ENCODE results near the gene SSH2. TPM values are rescaled to one million over a fixed set of nuclear protein-coding genes. Genes with fewer than 3 reads are reported as not detected.
"Not testable (repeated sequence)": the region's sequence is repeated elsewhere in the genome, so short reads cannot be mapped to it uniquely, and the experiment has no call there.

SSH2 gene
- polyA plus RNA-seq, 1 donor from 2014 or later, result 16.6 TPM

GRCh38 chr17:29905086-29905878 lies 24.7 kb downstream of the SSH2 start:
- no peak overlapping the region for H3K27ac ChIP-seq (ENCODE audit: low read length)
- TF ChIP-seq SMC3 (conservative IDR thresholded peaks at IDR 0.05; ENCODE audit: poor library complexity) (no peak), EP300 (conservative IDR thresholded peaks at IDR 0.05; ENCODE audit: poor library complexity, severe bottlenecking) (no peak)
- H3K4me3 ChIP-seq (ENCODE audit: low read length), result no peak overlapping the region
- no peaks in the 10 kb centered on the region for H3K9me2 ChIP-seq (ENCODE audit: insufficient read depth, low read length)
- H3K36me3 ChIP-seq (ENCODE audit: insufficient read depth, low read length), result peaks cover 4% of the 10 kb centered on the region
- H3F3A ChIP-seq (ENCODE audit: insufficient read depth, low read length, poor library complexity, severe bottlenecking), result no peaks in the 10 kb centered on the region
- H3K4me2 ChIP-seq (ENCODE audit: low read length), result no peak overlapping the region
- H3K9me3 ChIP-seq (ENCODE audit: low read length), result peaks cover 8% of the 10 kb centered on the region
- H3K79me2 ChIP-seq (replicated peaks; ENCODE audit: insufficient read depth, low read length), result peaks cover 63% of the 10 kb centered on the region
- H3K9ac ChIP-seq (ENCODE audit: low read length), result no peak overlapping the region
- H4K20me1 ChIP-seq (ENCODE audit: insufficient read depth), result peaks cover 4% of the 10 kb centered on the region
- H3K27me3 ChIP-seq (ENCODE audit: insufficient read depth, low read depth, low read length), result no peaks in the 10 kb centered on the region
- H2AFZ ChIP-seq (ENCODE audit: low read depth, low read length), result no peak overlapping the region

- Histone ChIP-seq H3K27me3 (ENCODE audit: insufficient read depth, low read depth, low read length) (no peaks in the 10 kb centered on the region), H4K20me1 (ENCODE audit: insufficient read depth) (no peaks in the 10 kb centered on the region), H3F3A (ENCODE audit: insufficient read depth, low read length, poor library complexity, severe bottlenecking) (no peaks in the 10 kb centered on the region), H3K79me2 (replicated peaks; ENCODE audit: insufficient read depth, low read length) (peaks cover 53% of the 10 kb centered on the region), H3K4me3 (ENCODE audit: low read length) (no peak overlapping the region), H3K36me3 (ENCODE audit: insufficient read depth, low read length) (peaks cover 4% of the 10 kb centered on the region), H3K9me2 (ENCODE audit: insufficient read depth, low read length) (no peaks in the 10 kb centered on the region), H3K9me3 (ENCODE audit: low read length) (peaks cover 8% of the 10 kb centered on the region), H3K4me2 (ENCODE audit: low read length) (no peak overlapping the region), H3K27ac (ENCODE audit: low read length) (no peak overlapping the region), H3K9ac (ENCODE audit: low read length) (no peak overlapping the region), H2AFZ (ENCODE audit: low read depth, low read length) (no peak overlapping the region)
- TF ChIP-seq SMC3 (conservative IDR thresholded peaks at IDR 0.05; ENCODE audit: poor library complexity), result no peak
- TF ChIP-seq REST (IDR thresholded peaks at IDR 0.05; ENCODE audit: borderline replicate concordance), result no peak
- TF ChIP-seq CTCF (IDR thresholded peaks at IDR 0.05; ENCODE audit: poor library complexity, severe bottlenecking), result no peak
Observed at GRCh38 chr17:29903471-29903870, 26.6 kb downstream of the SSH2 start.

GRCh38 chr17:29897136-29897535 lies 32.9 kb downstream of the SSH2 start:
- H3K27me3 ChIP-seq (ENCODE audit: insufficient read depth, low read depth, low read length); H4K20me1 ChIP-seq (ENCODE audit: insufficient read depth); H3K9me3 ChIP-seq (ENCODE audit: low read length); H3F3A ChIP-seq (ENCODE audit: insufficient read depth, low read length, poor library complexity, severe bottlenecking); H2AFZ ChIP-seq (ENCODE audit: low read depth, low read length); H3K9me2 ChIP-seq (ENCODE audit: insufficient read depth, low read length); H3K4me3 ChIP-seq (ENCODE audit: low read length); H3K4me2 ChIP-seq (ENCODE audit: low read length); H3K27ac ChIP-seq (ENCODE audit: low read length); H3K36me3 ChIP-seq (ENCODE audit: insufficient read depth, low read length); H3K9ac ChIP-seq (ENCODE audit: low read length): not testable (repeated sequence)
- peaks cover 24% of the 10 kb centered on the region for H3K79me2 ChIP-seq (replicated peaks; ENCODE audit: insufficient read depth, low read length)

All from neural cell (in vitro differentiated cells).